Measurements from ENCODE around the gene OR56B1.

DNA sequence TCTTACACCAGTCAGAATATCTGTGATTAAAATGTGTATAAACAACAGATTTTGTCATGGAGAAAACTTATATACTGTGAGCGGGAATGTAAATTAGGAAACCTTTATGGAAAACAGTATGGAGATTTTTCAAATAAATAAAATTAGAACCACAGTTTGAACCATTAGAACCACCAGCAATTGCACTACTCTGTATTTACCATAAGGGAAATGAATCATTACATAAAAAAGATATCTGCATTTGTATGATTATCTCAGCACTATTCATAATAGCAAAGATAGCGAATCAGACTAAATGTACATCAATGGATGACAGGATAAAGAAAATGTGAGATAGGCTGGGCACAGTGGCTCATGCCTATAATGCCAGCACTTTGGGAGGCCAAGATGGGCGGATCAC, 10.4 kb downstream of the OR56B1 start:
- TF ChIP-seq, protein P1, sequence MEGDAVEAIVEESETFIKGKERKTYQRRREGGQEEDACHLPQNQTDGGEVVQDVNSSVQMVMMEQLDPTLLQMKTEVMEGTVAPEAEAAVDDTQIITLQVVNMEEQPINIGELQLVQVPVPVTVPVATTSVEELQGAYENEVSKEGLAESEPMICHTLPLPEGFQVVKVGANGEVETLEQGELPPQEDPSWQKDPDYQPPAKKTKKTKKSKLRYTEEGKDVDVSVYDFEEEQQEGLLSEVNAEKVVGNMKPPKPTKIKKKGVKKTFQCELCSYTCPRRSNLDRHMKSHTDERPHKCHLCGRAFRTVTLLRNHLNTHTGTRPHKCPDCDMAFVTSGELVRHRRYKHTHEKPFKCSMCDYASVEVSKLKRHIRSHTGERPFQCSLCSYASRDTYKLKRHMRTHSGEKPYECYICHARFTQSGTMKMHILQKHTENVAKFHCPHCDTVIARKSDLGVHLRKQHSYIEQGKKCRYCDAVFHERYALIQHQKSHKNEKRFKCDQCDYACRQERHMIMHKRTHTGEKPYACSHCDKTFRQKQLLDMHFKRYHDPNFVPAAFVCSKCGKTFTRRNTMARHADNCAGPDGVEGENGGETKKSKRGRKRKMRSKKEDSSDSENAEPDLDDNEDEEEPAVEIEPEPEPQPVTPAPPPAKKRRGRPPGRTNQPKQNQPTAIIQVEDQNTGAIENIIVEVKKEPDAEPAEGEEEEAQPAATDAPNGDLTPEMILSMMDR (IDR thresholded peaks at IDR 0.05; ENCODE audit: low read length), result no peak
- no peak for TF ChIP-seq EZH2phosphoT487 (IDR thresholded peaks at IDR 0.05; ENCODE audit: low read length)

All from MM.1S (cell line).